Gastroesophageal sphincter (tissue), 4 donors: ENCODE data around the gene GALNTL6. TPM values are rescaled to one million over a fixed set of nuclear protein-coding genes. Genes with fewer than 3 reads are reported as not detected.

Experiments used
- ATAC-seq: fragments of 150-250 bp; one replicate; pipeline ENCODE4 v1.9.1; 2016; ENCODE audit warnings: mild to moderate bottlenecking, moderate library complexity
- H3K27ac ChIP-seq, 4 donors: fragments of 200-600 bp; sonication (generic) in 3 of 4; 1 replicate in 3 of 4; 2 replicates in 1 of 4; pipeline ENCODE4 v1.5.1; 2016 to 2019
- H3K27me3 ChIP-seq: fragments of 200-600 bp; sonication (generic); one replicate; pipeline ENCODE4 v1.5.1; 2019
- H3K36me3 ChIP-seq, 2 donors: fragments of 200-600 bp; sonication (generic); one replicate each; pipeline ENCODE4 v1.5.1; 2019; ENCODE audit warnings: control low read depth in 1 of 2
- H3K4me1 ChIP-seq, 3 donors: fragments of 200-600 bp; sonication (generic); 1 replicate in 2 of 3; 2 replicates in 1 of 3; pipeline ENCODE4 v1.5.1; 2016 to 2019; ENCODE audit warnings: control low read depth in 2 of 3
- H3K4me3 ChIP-seq, 2 donors: fragments of 200-600 bp; sonication (generic); one replicate each; pipeline ENCODE4 v1.5.1; 2019; ENCODE audit warnings: mild to moderate bottlenecking in 1 of 2, moderate library complexity in 1 of 2
- H3K9me3 ChIP-seq, 3 donors: fragments of 200-600 bp; sonication (generic); one replicate each; pipeline ENCODE4 v1.5.1; 2017 to 2019; ENCODE audit warnings: control low read depth in 2 of 3
- CTCF ChIP-seq, 4 experiments: fragments of 200-600 bp in 2 of 4; fragments of 450-650 bp in 2 of 4; sonication (generic) in 1 of 4; IDR thresholded peaks; one replicate each; pipeline ENCODE4 v1.5.1; 2017 to 2019; ENCODE audit warnings: antibody characterized with exemption in 4 of 4, mild to moderate bottlenecking in 2 of 4, moderate library complexity in 2 of 4
- EP300 ChIP-seq: sonication (generic); formaldehyde crosslinking; IDR thresholded peaks from one replicate; pipeline ENCODE4 v1.6.1; 2017; ENCODE audit warnings: antibody characterized with exemption, mild to moderate bottlenecking
- POLR2A ChIP-seq, 2 donors: fragments of 450-650 bp; IDR thresholded peaks; one replicate each; pipeline ENCODE4 v1.6.1; 2017; ENCODE audit warnings: antibody characterized with exemption in 2 of 2, mild to moderate bottlenecking in 2 of 2, moderate library complexity in 1 of 2
- POLR2AphosphoS5 ChIP-seq: sonication (generic); formaldehyde crosslinking; IDR thresholded peaks from one replicate; pipeline ENCODE4 v1.6.1; 2017; ENCODE audit warnings: antibody characterized with exemption
- WGBS, 2 donors: methylation state at CpG; one replicate each; pipeline ENCODE4 v1.1.5; 2018; ENCODE audit warnings: low coverage in 1 of 2; 5-methylcytosine and 5-hydroxymethylcytosine counted together
- total RNA-seq, 4 donors: library from RNA; depleted of rRNA; stranded (reverse); fragments of >200 nt; gene quantifications; one replicate each; pipeline ENCODE4 v1.1.0, GENCODE V29; 2016

Gene GALNTL6
- total RNA-seq, 4 donors from 2014 or later: not detected

GRCh38 chr4:172998527-172999469, 1185.6 kb downstream of the GALNTL6 start:
- ATAC-seq: peak; percentile 36
- WGBS, 2 donors: 57 to 65% methylated on average over 7 of the region's 7 CpGs
- Histone ChIP-seq H3K9me3 (no peaks in the 10 kb centered on the region), H3K27me3 (no peaks in the 10 kb centered on the region), H3K4me1 (no peaks in the 10 kb centered on the region), H3K4me3 (no peak overlapping the region), H3K36me3 (no peaks in the 10 kb centered on the region), H3K27ac (peak overlapping the region in 1 of 4 donors; percentile 15)
- no peak for TF ChIP-seq POLR2A (IDR thresholded peaks at IDR 0.05)
- TF ChIP-seq POLR2AphosphoS5: no peak
- TF ChIP-seq CTCF (IDR thresholded peaks at IDR 0.05): no peak
- TF ChIP-seq EP300: no peak

GRCh38 chr4:173001571-173001970, 1188.4 kb downstream of the GALNTL6 start:
- H3K36me3 ChIP-seq: no peaks in the 10 kb centered on the region
- ATAC-seq: no peak
- no peaks in the 10 kb centered on the region for H3K4me1 ChIP-seq
- H3K27me3 ChIP-seq: no peaks in the 10 kb centered on the region
- no peak overlapping the region for H3K4me3 ChIP-seq
- H3K27ac ChIP-seq: no peak overlapping the region
- TF ChIP-seq POLR2A (IDR thresholded peaks at IDR 0.05): no peak
- TF ChIP-seq EP300: no peak
- no peak for TF ChIP-seq POLR2AphosphoS5
- no peak for TF ChIP-seq CTCF (IDR thresholded peaks at IDR 0.05)
- no peaks in the 10 kb centered on the region for H3K9me3 ChIP-seq

DNA sequence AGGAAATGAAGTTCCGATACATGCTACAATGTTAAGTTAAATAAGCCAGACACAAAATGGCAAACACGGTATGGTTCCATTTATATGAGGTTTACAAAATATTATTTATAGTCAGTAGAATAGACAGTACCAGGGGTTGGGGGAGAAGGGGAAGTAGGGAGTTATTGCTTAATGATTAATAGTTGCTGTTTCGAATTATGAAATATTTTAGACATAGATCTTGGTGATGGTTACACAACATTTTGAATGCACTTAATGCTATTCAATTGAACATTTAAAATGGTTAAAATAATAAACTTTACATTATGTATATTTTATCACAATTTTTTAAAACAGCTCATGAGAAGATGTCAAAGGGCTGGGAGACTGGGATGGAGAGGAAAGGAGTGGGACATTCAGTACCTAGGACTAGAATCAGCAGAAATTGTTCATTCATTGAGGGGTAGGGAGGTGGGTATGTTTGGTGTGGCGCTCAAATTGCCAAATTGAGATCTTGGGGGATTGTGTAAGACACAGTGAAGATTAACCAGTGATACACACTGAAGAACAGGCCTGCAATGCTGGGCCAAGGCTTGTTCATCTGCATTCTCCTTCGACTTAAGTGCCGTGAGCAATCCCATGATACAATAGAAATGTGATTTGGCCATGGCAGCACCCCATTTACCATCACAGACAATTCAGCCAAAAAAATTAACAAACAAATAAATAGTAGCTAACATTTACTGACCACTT, 1189.8 kb downstream of the GALNTL6 start:
- Histone ChIP-seq H3K27me3 (no peaks in the 10 kb centered on the region), H3K4me1 (no peaks in the 10 kb centered on the region), H3K9me3 (no peaks in the 10 kb centered on the region), H3K36me3 (no peaks in the 10 kb centered on the region), H3K4me3 (no peak overlapping the region), H3K27ac (no peak overlapping the region)
- ATAC-seq: no peak
- TF ChIP-seq EP300: no peak
- TF ChIP-seq POLR2A (IDR thresholded peaks at IDR 0.05): no peak
- no peak for TF ChIP-seq CTCF (IDR thresholded peaks at IDR 0.05)
- TF ChIP-seq POLR2AphosphoS5: no peak
- 91 to 93% methylated on average over 4 to 6 of the region's 6 CpGs for WGBS, 2 donors

- ATAC-seq: no peak
- no peak for TF ChIP-seq POLR2A (IDR thresholded peaks at IDR 0.05)
- no peak for TF ChIP-seq EP300
- no peak for TF ChIP-seq CTCF (IDR thresholded peaks at IDR 0.05)
- no peak for TF ChIP-seq POLR2AphosphoS5
- Histone ChIP-seq H3K27ac (no peak overlapping the region), H3K9me3 (no peaks in the 10 kb centered on the region), H3K4me1 (no peaks in the 10 kb centered on the region), H3K27me3 (no peaks in the 10 kb centered on the region), H3K36me3 (no peaks in the 10 kb centered on the region), H3K4me3 (no peak overlapping the region)
- WGBS, 2 donors: 33 to 63% methylated on average over 1 to 2 of the region's 3 CpGs
These were observed 1192.9 kb downstream of the GALNTL6 start for GRCh38 chr4:173005912-173006633.
